ENCODE data around the gene SMPD1.

DNA sequence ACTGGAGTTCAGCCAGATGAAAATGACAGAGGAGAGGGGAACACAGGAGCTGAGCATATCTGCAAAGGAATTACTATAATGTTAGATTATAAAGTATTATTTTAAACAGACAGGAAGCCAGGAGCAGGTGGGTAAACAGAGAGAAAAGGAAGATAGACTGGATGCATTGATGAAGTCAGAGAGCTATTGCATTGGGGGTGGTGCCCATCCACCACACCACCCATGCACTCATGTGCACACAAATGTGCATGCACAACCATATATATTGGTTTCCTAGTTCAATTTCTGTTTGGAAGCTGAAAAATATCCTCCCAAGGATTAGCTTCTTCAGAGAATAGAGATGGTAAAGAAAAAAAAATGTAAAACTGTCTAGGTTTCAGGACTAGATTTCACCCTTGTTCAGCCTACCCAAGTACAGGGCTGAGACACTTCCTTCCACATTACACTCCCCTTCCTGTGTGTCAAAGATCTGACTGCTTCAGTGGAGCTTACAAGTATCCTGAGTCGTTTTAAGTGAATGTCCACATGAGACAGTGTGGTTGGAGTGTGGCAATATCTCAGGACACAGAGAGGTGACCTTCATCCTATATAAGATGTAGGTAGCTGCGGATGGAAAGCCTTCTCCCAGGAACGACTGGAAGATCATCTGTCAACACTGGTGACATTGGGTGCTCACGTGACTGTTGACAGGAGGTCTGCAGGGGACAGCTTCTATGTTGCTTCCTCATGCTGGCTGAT is 12.2 kb upstream of the SMPD1 start:
- TF ChIP-seq, protein P1, sequence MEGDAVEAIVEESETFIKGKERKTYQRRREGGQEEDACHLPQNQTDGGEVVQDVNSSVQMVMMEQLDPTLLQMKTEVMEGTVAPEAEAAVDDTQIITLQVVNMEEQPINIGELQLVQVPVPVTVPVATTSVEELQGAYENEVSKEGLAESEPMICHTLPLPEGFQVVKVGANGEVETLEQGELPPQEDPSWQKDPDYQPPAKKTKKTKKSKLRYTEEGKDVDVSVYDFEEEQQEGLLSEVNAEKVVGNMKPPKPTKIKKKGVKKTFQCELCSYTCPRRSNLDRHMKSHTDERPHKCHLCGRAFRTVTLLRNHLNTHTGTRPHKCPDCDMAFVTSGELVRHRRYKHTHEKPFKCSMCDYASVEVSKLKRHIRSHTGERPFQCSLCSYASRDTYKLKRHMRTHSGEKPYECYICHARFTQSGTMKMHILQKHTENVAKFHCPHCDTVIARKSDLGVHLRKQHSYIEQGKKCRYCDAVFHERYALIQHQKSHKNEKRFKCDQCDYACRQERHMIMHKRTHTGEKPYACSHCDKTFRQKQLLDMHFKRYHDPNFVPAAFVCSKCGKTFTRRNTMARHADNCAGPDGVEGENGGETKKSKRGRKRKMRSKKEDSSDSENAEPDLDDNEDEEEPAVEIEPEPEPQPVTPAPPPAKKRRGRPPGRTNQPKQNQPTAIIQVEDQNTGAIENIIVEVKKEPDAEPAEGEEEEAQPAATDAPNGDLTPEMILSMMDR (IDR thresholded peaks at IDR 0.05), result no peak
- TF ChIP-seq EZH2 (IDR thresholded peaks at IDR 0.05; ENCODE audit: borderline replicate concordance, insufficient read depth, low read depth, low read length, poor library complexity, severe bottlenecking), result no peak

Measured in B cell (primary cell).